Measurements from ENCODE around the gene HMCN1.

Gene HMCN1

GRCh38 chr1:186086583-186086982, 352.4 kb downstream of the HMCN1 start:
- DNase-seq, result no peak

GRCh38 chr1:186089940-186090339, 355.7 kb downstream of the HMCN1 start:
- DNase-seq, result no peak

GRCh38 chr1:186091222-186091720, 357.1 kb downstream of the HMCN1 start:
- DNase-seq, result no peak

- no peak for DNase-seq
Observed at GRCh38 chr1:186093437-186093836, 359.2 kb downstream of the HMCN1 start.

GRCh38 chr1:186094172-186094571, 360.0 kb downstream of the HMCN1 start:
- DNase-seq, result no peak

- no peak for DNase-seq
Observed at GRCh38 chr1:186099336-186100104, 365.3 kb downstream of the HMCN1 start.

- no peak for DNase-seq
Observed at GRCh38 chr1:186102107-186102506, 367.9 kb downstream of the HMCN1 start.

- no peak for DNase-seq
Observed at GRCh38 chr1:186102547-186103148, 368.5 kb downstream of the HMCN1 start.

GRCh38 chr1:186104459-186104858, 370.3 kb downstream of the HMCN1 start:
- no peak for DNase-seq

- no peak for DNase-seq
Observed at GRCh38 chr1:186112280-186112679, 378.1 kb downstream of the HMCN1 start.

- no peak for DNase-seq
Observed at GRCh38 chr1:186113461-186113860, 379.3 kb downstream of the HMCN1 start.

GRCh38 chr1:186118724-186119123, 384.5 kb downstream of the HMCN1 start:
- DNase-seq, result no peak

GRCh38 chr1:186122837-186123236, 388.6 kb downstream of the HMCN1 start:
- DNase-seq, result no peak

GRCh38 chr1:186125035-186125434, 390.8 kb downstream of the HMCN1 start:
- no peak for DNase-seq

GRCh38 chr1:186125511-186125910, 391.3 kb downstream of the HMCN1 start:
- DNase-seq, result no peak

GRCh38 chr1:186129758-186130157, 395.6 kb downstream of the HMCN1 start:
- DNase-seq, result no peak

GRCh38 chr1:186139115-186139514, 404.9 kb downstream of the HMCN1 start:
- DNase-seq, result no peak

GRCh38 chr1:186139701-186140100, 405.5 kb downstream of the HMCN1 start:
- DNase-seq, result no peak

GRCh38 chr1:186142159-186142558, 408.0 kb downstream of the HMCN1 start:
- DNase-seq, result no peak

- no peak for DNase-seq
Observed at GRCh38 chr1:186142916-186143315, 408.7 kb downstream of the HMCN1 start.

GRCh38 chr1:186143481-186143880, 409.3 kb downstream of the HMCN1 start:
- DNase-seq, result no peak

GRCh38 chr1:186144505-186144904, 410.3 kb downstream of the HMCN1 start:
- no peak for DNase-seq

GRCh38 chr1:186146974-186147373, 412.8 kb downstream of the HMCN1 start:
- DNase-seq, result no peak

All from hypothalamus (tissue), 51 donors.